ENCODE results near the gene SAYSD1.
A peak's percentile ranks its signal among the peaks of the same experiment; 100 is the strongest.
"Not testable (repeated sequence)": the region's sequence is repeated elsewhere in the genome, so short reads cannot be mapped to it uniquely, and the experiment has no call there.

The SAYSD1 gene, protein sequence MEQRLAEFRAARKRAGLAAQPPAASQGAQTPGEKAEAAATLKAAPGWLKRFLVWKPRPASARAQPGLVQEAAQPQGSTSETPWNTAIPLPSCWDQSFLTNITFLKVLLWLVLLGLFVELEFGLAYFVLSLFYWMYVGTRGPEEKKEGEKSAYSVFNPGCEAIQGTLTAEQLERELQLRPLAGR

DNA sequence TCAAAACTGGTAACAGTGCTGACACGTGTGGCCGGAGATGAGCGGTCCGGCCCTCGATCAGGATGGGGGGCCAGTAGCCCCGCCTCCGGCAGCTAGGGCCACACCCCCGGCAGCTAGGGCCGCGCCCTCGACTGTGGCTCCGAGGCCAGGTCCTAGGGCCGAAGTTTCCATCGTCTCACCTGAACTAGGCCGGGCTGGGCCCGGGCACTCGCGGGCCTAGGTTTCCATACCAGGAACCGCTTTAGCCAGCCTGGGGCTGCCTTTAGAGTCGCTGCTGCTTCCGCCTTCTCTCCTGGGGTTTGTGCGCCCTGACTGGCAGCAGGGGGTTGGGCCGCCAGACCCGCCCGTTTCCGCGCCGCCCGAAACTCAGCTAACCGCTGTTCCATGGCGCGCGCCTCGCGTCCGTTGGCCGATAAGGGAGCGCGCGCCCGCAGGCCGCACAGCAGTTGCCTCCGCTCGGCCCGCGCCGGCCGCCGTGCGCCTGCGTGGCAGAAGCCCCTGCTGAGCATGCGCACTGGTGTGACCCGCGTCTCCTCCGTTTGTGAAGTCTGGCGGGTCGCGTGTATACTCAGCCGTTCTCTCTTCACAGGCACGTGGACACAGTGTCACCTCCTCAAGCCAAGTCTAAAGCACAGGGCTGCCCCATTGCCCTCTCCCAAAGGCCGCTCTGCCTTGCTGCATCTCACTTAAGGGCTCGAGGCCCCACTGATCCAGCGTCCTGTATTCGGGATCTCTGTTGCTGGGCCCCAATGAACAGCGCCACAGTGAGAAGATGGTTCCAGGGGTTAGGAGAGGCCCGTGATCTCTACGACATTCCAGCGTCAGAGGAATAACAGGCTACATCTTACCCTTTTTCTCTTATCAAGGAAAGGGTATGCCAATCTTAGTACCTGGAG is at the start of gene SAYSD1:
SAYSD1 (minus strand) TSS at position 483 of the 896 bp plus-strand sequence; CDS start at position 386, 97 bp downstream.
- DNase-seq (ENCODE audit: low spot score): peak; percentile 92

- DNase-seq (ENCODE audit: low spot score): no peak
Observed at GRCh38 chr6:39157511-39157910, 42.5 kb upstream of the SAYSD1 start.

- DNase-seq (ENCODE audit: low spot score): no peak
Observed at GRCh38 chr6:39156801-39157200, 41.8 kb upstream of the SAYSD1 start.

DNA sequence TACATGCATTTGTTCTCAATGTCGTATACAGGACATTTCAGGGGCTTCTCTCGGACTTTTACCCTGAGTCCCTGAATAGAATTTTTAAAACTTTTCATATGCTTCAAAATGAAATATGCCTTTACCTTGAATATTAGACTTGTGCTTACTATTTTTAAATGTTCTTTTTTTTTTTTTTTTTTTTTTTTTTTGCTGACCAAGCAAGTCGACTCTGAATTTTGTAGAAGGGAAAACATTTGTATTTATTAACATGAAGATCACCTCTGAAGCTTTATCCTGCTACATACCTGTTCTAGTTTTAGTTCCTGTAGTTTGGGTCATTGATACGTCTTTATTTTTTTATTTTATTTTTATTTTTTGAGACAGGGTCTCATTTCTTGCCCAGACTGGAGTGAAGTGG is 39.7 kb upstream of the SAYSD1 start:
- DNase-seq (ENCODE audit: low spot score): no peak

- DNase-seq (ENCODE audit: low spot score): no peak
Observed at GRCh38 chr6:39153766-39154397, 38.9 kb upstream of the SAYSD1 start.

GRCh38 chr6:39152262-39152661 is 37.3 kb upstream of the SAYSD1 start:
- no peak for DNase-seq (ENCODE audit: low spot score)

- no peak for DNase-seq (ENCODE audit: low spot score)
Observed at GRCh38 chr6:39151211-39151610, 36.2 kb upstream of the SAYSD1 start.

- no peak for DNase-seq (ENCODE audit: low spot score)
Observed at GRCh38 chr6:39144481-39145173, 29.6 kb upstream of the SAYSD1 start.

- no peak for DNase-seq (ENCODE audit: low spot score)
Observed at GRCh38 chr6:39143238-39143930, 28.4 kb upstream of the SAYSD1 start.

DNA sequence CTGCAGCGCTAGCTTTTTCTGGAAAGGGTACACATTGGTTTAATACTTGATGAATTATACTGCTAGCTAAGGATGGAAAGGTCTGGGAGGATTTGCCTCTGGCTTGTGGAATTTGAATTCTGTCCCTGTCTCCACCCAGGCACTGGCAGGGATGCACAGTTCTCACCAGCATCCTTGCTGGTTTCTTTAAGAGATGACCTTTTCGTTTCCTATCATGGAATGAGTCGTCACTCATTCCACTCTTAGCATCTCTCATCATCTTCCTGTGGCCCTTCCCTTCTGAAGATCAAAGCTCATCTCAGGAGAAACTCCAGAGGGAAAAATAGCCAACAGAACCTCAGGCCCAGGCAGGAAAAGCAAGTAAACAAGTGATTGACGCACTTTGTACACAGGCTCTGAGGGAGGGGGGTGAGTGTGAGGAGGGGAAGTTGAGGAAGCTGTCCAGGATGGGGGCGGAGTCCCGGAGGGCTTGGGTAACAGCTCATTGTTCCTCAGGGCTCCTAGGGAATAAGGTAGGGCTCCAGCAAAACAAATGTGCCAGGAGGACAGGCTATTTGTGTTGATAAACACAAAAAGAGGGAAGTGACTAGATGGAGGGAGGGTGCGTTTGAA is 25.7 kb upstream of the SAYSD1 start:
- DNase-seq (ENCODE audit: low spot score): no peak

- DNase-seq (ENCODE audit: low spot score): peak; percentile 7
Observed at GRCh38 chr6:39137245-39137644, 22.3 kb upstream of the SAYSD1 start.

DNA sequence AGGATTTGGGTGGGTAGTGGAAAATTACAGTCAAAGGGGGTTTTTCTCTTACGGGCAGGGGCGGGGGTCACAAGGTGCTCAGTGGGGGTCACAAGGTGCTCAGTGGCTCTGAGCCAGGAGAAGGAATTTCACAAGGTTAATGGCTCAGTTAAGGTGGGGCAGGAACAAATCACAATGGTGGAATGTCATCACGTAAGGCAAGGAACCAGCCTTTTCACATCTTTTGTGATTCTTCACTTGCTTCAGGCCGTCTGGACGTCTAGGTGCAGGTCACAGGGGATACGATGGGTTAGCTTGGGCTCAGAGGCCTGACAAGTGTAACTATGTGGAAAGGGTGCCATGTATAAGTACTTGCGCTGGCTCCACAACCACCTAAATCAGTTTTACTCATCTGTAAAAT is 21.2 kb upstream of the SAYSD1 start:
- DNase-seq (ENCODE audit: low spot score): not testable (repeated sequence)

GRCh38 chr6:39134761-39135160 is 19.8 kb upstream of the SAYSD1 start:
- not testable (repeated sequence) for DNase-seq (ENCODE audit: low spot score)

GRCh38 chr6:39130691-39131090 is 15.7 kb upstream of the SAYSD1 start:
- no peak for DNase-seq (ENCODE audit: low spot score)

- no peak for DNase-seq (ENCODE audit: low spot score)
Observed at GRCh38 chr6:39128832-39129231, 13.8 kb upstream of the SAYSD1 start.

- no peak for DNase-seq (ENCODE audit: low spot score)
Observed at GRCh38 chr6:39128106-39128505, 13.1 kb upstream of the SAYSD1 start.

DNA sequence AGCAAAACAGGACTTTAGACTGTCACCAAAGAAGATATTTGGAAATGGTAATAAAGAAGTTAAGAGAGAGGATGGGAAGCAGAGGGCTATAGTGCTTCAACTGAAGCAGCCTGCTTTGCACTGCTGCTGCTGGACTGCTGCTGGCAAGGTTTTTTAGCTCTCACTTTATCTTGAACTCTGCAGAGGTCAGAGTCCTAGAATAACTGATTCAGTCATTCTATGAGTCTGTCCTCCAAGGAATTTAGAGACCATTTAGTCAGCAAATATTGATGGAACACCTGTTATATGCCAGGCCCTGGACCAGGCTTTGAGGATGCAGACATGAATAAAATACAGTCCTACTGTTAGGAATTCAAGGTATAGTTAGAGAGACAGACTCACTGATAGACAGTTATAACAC is 9.1 kb upstream of the SAYSD1 start:
- no peak for DNase-seq (ENCODE audit: low spot score)

DNA sequence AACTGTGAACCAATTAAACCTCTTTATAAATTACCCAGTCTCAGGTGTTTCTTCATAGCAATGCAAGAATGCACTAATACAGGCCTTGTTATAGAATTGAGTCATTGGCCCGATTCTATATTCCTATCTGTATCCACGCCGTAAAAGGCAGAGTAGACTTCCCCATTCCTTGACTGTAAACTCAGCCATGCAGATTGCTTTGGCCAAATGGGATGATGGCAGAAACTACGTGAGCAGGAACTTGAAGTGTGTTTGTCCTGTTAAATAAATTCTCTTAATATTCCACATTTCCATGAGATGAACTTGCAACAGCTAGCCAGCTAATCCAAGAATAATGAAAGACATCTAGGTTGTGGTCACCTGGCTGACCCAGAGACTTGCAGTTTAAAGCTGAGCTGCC is 3.9 kb upstream of the SAYSD1 start:
- DNase-seq (ENCODE audit: low spot score): no peak

DNA sequence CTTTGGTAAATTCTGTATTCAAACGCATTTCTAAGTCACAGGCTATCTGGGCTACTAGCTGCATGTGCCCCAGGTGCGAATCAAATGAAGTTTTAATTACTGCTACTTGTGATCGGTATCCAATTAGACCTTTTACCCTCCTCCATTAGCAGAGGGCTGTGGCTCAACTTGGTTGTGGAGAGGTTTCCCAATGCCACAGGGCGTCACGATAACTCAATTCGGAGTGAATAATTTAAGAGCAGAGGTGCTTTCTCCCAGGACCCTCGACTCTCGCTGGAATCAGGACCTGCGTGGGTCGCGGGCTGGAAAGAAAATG is 640 bp downstream of the SAYSD1 start:
- no peak for DNase-seq (ENCODE audit: low spot score)

- no peak for DNase-seq (ENCODE audit: low spot score)
Observed at GRCh38 chr6:39113788-39114187, 1.2 kb downstream of the SAYSD1 start.

GRCh38 chr6:39111280-39111679 is 3.7 kb downstream of the SAYSD1 start:
- no peak for DNase-seq (ENCODE audit: low spot score)

Measured in CD4-positive, alpha-beta T cell treated with Interleukin-15 for 4 hours (primary cell).